ENCODE results near the gene GRHL1.

Gene GRHL1

DNA sequence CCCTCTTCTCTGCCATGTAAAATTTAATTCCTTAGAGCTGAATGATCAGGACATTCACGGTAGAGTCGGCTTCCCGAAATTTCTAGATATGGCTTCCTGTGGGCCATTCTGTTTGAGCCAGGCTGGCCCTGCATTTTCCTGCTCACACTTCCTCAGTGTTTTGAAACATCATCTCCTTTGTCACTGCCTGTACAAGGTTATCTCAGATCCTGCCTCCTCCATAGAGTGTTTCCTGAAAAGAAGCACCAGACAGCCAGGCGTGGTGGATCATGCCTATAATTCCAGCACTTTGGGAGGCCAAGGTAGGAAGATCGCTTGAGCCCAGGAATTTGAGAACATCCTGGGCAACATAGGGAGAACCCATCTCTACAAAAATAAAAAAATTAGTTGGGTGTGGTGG, 43.6 kb downstream of the GRHL1 start:
- no peak for DNase-seq

DNA sequence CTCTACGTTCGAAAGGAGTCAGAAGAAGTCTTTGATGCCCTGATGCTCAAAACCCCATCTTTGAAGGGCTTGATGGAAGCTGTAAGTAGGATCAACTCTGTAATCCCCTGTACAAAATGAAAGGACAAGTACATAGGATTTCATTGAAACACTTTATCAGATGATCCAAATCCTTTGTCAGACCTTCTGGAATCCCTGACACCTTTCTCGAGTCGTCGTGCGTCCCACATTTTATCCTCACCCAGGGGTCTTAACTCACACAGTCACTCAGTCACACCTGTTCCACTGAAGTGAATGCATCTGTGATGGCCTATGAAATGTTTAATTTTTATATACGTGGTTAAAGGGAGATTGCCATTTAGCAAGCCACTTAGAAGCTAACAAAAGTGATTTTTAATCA, 44.8 kb downstream of the GRHL1 start:
- DNase-seq = no peak

DNA sequence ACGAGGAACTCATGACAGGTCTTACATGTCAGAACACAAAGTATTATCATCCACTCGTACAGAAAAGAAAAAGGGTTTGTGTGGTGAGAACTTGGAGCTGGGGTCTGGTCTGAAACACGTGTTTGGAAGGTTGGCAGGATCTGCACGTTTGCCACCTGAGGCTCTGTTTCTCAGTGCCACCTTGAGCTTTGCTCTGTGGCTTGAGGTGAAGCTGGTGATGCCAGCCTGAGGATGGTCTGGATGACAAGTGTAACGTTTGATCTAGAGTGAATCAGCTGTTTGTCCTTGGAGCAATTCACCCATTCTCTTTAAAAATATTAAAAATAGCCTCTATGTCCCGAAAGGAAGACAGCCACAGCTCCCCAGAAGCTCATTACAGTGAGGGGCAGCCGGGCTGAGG, 46.4 kb downstream of the GRHL1 start:
- no peak for DNase-seq

DNA sequence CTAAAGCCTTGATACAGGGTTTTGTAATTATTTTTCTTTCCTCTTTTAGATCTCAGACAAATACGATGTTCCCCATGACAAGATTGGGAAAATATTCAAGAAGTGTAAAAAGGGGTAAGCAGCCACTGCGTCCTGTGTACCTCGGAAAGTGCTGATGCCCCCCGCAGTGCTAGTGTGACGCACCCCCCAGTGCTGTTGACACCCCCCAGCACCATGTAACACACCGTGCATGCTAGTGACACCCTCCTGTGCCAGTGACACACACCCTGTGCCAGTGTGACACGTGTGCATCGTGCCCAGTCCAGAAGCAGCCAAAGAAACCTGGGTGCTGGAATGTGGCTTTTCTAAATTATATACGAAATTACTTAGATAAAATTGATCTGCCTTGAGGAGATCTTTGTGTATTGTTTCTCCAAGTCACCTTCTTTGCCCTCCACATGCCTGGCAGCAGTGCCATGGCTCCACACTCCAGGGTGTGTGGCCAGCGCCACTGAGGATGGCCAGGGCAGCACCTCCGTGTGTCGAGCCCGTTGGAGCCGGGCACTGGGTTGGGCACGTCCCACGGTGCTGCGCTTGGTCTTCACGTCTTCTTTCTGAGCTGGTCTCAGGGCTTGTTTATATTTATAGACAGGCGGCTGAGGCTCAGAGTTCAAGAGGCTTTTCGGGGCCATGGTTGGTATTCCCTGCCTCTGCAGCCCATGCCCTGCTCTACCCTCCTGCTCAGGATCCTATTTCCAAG, 47.6 kb downstream of the GRHL1 start:
- DNase-seq = no peak

DNA sequence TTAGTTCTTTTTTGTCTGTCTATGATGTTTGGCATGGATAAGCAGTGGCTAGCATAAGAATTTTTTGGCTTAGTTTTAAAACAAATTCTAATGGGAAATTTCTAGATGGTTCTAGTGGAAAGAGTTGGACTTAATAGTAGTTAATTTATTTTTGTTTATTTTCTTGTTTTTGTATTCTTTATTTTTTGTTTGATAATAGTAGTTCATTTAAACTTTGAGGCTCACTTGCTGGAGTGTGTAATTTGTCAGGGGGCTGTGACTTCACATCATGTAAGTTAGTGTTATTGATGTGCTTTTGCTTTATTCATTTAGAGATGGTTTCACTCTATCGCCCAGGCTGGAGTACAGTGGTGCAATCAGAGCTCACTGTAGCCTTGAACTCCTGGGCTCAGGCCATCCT, 48.2 kb downstream of the GRHL1 start:
- DNase-seq = no peak

DNA sequence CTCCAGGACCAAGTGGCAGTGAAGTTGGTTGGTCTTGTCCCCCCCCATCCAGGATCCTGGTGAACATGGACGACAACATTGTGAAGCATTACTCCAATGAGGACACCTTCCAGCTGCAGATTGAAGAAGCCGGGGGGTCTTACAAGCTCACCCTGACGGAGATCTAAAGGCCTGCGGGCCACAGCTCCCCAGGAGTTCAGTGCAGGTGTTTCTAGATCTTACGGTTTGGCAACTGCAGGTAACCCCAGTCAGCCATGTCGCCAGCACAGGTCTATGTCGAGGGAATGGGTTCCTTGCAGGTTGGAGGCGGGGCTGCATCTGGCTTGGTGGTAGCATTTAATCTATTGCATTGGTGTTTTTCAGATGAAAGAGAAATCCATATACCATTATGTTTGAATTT, 49.0 kb downstream of the GRHL1 start:
- no peak for DNase-seq

DNA sequence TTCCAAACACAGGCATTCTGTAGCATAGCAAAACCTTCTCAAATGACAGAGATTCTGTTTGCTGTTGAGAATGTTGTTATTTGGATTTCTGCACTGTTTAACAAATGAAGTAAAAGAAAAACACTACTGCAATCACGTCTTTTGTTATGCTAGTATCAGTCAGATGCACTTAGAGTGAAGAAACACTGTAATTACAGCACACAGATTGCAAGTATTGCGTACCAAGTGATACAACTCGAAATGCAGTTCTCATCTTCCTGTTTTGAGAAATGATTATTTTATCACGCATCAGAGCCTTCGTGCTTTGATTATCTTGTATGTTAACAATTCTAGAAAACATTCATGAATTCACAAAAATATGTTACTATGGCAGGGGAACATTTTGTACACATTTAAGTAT, 50.1 kb downstream of the GRHL1 start:
- DNase-seq = no peak

DNA sequence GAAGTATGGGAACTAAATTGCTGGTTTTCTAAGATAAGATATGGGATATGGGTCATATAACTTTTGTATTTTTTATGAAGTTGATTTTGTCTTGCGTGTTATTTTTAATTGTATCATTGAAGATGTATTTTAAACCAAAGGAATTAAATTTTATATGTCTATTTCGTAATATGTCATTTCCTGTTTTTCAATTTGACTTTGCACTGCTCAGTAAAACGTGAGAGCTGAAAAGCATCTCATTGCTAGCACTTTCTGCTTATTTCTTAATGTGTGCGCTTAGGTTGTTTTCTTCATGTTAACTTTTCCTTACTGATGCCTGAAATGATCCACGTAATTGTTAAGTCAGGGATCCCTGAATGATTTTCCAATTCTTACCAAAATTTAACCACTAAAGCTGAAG, 50.6 kb downstream of the GRHL1 start:
- no peak for DNase-seq

DNA sequence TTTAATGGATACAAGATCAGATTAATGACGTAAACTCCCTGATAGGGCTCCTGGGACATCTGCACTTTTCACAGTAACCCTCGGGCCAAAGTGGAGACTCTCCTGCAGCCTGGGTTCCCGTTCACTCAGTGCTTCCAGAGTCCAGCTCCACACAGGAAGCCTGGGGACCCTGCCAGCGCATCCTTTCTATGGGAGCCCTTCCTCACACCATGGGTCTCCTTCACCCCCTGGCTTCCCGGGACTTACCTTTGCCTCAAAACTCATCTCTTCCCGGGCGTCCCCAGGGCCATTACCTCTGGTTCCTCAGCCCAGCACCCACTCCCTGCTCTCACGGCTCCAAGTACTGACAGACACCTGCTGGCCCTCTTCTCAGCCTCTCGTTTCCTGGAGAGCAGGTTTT, 51.2 kb downstream of the GRHL1 start:
- no peak for DNase-seq

DNA sequence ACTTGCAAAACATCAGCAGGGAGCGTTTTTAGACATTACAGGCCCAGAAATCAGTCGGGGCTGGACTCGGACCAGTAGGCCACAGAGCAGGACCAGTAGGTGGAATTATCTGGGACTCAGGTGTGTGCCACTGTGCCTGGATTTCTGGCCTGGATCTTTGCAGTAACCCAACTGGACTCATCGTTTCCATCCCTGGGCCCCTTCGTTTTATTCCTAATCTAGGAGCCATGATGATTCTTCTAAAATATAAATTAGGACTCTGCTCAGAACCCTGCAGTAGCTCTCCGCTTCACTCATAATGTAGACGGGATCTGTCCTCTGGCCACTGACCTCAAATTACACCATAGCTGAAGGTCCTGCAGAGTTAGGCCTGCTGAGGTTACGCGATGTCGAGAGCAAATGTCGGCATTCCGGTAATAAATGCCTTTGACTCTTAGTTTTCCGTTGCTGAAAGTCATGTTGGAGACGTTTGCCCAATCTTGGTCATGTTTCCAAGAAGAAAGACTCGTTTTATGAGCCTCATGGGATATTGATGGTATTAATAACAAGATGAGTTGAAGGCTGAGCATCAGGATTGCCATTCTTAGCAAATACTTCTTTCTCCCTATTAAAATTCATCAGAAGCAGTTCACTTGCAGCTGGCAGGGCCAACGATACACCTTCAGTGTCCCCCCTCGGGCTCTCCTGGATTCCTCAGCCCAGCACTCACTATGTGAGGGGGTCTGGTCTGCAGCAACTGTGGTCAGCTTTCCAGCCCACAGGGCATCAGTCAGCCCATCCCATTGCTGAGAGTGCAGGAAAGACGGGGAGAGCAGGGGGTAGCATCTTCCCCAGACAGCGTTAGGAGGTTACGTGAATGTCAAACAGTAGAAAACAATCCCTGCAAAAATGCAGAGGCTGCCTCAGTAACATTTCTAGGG, 52.0 kb downstream of the GRHL1 start:
- no peak for DNase-seq

DNA sequence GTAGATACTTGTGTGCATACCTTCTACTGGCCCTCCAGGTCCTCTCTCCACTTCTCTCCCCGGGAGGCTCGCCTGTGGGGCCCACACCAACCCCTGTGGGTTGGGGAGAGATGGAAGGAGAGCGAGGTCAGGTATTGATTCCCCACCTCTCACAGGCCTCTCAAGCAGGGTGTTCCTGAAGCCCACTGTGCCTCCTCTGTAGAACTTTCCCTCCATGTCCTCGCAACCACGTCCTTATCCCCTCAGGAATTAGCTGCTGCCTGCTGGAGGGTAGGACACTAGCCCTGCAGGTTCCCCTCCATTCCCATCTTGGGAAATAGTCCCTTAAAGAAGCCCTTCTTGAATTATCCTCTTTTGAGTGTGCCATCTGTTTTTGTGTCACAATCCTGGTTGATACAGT, 52.9 kb downstream of the GRHL1 start:
- no peak for DNase-seq

DNA sequence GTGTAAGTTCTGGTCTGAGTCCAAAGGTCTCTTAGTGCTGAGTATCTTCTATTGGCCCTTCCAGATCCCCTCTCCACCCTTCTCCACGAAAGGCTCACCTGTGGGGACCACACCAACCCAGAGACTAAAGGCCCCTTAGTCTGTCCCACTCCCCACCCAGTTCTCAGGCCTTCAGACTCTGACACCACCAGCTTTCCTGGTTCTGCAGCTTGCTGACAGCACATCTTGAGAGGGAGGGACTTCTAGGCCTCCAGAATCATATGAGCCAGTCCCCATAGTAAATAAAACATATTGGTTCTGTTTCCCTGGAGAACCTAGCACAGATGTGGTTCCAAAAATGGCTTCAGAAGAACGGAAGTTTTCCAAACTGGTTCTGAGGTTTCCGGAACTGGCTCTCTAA, 53.3 kb downstream of the GRHL1 start:
- DNase-seq = no peak

DNA sequence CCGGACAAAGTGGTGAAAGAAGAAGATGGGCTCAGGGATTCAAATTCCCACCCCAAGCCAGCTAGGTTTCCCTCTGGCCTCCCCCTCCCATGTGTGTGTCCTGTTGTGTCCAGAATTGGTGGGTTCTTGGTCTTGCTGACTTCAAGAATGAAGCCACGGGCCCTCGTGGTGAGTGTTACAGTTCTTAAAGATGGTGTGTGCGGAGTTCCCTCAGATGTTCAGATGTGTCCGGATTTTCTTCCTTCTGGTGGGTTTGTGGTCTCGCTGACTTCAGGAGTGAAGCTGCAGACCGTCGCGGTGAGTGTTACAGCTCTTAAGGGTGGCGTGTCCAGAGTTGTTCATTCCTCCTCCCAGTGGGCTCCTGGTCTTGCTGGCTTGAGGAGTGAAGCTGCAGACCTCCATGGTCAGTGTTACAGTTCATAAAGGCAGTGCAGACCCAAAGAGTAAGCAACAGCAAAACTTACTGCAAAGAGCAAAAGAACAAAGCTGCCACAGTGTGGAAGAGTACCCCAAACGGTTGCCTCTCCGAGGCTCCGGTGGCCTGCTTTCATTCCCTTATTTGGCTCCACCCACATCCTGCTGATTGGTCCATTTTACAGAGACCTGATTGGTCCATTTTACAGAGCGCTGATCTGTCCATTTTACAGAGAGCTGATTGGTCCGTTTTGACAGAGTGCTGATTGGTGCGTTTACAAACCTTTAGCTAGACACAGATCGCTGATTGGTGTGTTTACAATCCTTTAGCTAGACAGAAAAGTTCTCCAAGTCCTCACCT, 54.2 kb downstream of the GRHL1 start:
- DNase-seq = no peak

DNA sequence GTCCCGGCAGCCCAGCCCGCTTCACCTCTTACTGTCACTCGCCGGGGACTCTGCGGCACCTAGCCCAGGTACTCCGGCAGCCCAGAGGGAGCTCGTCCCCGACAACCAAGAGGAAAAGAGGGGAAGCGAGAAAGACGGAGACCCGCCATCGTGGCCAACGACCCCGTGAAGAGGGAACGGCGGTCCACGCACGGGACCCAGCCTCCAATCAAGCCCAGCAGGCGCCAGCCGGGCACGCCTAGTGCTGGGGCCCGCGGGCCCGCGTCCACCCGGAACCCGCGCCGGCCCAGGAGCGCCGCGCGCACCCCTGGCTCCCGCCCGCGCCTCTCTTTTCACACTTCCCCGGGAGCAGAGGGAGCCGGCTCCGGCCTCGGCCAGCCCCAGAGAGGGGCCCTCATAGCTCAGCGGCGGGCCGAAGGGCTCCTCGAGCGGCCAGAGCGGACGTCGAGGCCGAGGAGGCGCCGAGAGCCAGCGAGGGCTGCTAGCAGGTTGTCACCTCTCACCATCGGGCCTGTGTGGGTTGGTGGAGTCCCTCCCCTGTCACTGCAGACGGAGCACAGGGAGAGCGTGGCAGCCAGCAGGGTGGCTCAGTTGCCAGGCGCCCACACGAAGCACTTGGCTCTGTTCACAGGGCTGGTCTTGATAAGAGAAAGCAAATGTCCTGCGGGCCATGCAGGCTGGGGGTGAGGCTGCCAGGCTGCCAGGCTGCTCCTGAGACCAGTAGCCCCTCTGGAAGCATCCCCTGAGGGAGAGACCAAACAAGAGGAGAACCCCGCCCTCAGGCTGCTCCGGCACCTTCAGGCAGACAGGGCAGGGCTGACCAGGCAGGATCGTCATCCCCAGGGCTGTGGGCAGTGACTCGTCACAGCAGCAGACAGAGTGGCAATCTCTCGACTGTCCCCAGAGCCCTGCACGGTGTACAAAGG, 55.0 kb downstream of the GRHL1 start:
- DNase-seq = no peak

DNA sequence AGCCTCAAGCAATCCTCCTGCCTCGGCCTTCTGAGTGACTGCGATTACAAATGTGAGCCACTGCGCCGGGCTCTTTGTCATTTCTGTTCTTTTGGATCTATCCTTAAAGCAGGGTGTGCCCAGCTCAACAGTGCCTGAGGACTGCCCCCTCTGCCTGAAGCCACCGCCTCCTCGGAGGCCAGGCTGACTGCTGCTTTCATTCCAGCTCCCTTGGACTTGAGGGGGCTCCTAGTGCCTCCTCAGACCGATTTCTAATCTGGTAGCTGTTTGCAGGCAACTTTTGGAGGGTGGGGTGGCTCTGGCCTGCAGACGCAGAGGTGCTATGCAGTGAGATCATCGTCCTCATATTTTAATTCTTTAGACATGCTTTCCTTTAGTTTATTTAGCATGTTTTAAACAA, 55.9 kb downstream of the GRHL1 start:
- DNase-seq = no peak

DNA sequence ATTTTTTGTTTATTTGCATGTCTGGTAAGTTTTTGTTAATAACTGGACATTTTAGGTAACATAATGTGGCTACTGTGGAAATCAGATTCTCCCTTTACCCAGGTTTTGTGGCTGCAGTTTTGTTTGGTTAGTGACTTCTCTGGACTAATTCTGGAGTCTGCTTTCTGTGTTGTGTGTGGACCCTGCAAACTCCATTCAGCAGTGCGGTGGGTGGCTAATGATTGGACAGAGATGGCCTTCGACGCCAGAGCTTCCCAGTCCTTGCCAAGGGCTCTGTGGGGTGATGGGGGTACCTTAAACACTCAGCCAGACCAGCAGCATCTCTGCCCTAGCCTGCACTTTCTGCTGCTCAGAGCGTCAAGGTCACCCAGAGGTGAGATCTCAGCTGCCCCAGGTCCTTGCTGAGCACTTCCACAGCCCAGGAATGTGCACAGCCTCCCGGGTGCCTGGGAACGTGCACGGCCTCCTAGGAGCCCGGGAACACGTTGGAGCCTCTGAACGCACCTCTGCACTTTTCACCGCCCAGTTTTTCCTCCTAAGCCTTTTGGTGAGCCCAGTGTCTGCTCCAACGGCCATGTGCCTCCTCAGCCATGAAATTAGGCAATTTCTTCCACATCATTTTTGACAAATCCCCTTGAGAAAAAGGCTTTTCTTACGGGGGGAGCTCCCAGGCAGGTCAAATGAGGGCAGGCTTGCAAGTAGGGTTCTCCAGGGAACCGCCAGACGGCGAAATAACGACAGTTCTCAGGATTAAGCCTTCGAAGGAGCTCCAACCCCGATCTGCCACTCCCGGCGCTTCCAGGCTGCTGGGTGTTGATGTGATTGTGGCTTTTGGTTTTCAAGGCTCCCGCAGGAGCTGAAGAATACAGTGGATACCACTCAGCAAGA, 56.7 kb downstream of the GRHL1 start:
- no peak for DNase-seq

DNA sequence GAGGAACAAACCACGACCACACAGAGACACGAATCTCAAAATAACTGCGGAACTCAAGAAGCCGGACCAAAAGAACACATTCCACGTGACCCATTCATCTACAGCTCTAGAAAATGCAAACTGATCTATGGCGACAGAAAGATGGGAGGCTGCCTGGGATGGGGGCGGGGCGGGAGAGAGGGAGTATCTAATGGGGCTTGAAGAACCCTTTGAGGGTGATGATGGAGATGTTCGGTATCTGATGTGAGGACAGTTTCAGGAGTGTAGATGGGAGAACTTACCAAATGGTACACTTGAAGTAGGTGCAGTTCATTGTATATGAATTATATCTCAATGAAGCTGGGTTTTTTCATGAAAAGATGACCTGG, 57.3 kb downstream of the GRHL1 start:
- no peak for DNase-seq

DNA sequence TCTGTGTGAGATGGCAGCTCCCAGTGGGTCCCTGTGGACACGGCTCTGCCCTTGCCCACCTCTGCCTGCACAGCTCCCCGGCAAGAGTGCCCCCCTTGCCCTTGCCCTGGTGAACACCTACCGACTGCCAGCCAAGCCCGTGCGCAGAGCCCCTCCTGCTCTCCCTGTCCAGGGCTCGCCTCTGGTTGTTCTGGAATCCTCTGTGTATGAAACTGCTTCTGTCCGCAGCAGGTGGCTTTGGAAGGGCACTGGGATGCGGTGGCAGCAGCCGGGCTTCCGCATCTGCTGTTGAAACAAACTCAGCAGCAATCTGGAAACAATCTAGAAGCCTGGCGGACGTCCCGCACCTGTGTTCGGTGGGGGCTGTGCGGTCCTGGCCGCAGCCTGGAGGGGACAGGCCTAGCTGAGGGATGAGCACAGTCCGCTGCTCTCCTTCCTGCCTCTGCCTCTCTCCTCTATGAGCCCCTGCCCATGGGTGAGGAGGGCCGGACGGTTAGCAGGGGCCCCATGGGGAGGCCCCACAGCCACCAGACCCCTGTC, 57.8 kb downstream of the GRHL1 start:
- no peak for DNase-seq

DNA sequence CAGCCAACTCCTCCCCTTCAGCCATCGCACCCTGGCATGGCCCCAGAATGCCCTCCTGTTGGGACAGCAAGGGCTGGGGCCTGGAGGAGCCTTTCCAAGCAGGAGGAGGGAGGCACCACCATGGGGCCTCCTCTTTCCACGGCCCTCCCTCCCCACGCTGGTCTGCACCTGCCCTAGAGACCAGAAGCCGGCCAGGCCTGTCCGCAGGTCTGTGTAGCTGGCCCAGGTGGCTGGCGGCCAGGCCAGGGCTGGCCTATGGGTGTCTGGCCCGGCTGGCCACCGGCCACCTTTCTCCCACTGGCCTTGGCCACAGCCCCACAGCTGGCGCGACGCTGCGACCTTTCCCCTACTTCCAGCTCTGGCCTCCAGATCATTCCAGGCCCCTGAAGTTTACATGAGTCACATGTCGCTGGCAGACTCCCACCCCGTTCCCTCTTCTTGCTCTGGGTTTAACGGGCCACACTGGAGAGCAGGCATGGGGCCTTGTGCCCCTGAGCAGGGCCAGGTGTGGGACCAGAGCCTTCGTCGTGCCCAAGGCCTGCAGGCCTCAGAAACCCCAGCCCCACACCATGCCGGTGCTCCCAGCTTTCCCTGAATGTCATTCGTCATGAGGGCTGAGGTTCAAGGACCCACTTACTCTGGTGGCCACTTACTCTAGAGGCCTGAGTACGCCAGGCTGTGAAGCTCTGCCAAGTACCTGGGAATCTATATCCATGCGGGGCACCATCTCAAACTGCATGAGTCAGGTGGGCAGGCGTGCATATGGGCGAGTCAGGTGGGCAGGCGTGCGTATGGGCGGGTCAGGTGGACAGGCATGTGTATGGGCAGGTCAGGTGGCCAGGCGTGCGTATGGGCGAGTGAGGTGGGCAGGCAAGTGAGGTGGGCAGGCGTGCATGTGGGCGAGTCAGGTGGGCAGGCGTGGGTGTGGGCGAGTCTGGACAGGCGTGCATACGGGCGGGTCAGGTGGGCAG, 58.6 kb downstream of the GRHL1 start:
- no peak for DNase-seq

Measured in CD4-positive, alpha-beta T cell treated with Interleukin-17A for 4 hours (primary cell).